Panc1 (cell line): ENCODE measurements around the gene EFCAB8. TPM values are rescaled to one million over a fixed set of nuclear protein-coding genes. Genes with fewer than 3 reads are reported as not detected.

ENCODE experiments used
- ATAC-seq: fragments of 200-7000 bp; cut with Tn5 transposase; 2 replicates; pipeline ENCODE4 v1.9.1; 2020; ENCODE audit warnings: mild to moderate bottlenecking, moderate library complexity
- BruUV-seq: library from RNA; stranded (reverse); fragments of 400-500 nt; replicated peaks from 2 replicates; lab custom pipeline; 2021; lab: Mats Ljungman, UMichigan
- CTCF ChIA-PET: fragments of 300-600 bp; sonication (Branson Sonifier 250); formaldehyde crosslinking; loops from one replicate; lab custom pipeline; 2022; ENCODE audit warnings: antibody characterized with exemption; lab: Charles Lee
- POLR2A ChIA-PET: fragments of 300-600 bp; sonication (Branson Sonifier 250); formaldehyde crosslinking; loops from one replicate; lab custom pipeline; 2022; ENCODE audit warnings: antibody characterized with exemption; lab: Charles Lee
- DNase-seq: peaks from one replicate; pipeline ENCODE4 v3.0.0-alpha.2; 2010; ENCODE audit warnings: low read depth, low spot score
- H3K27ac ChIP-seq: 2 replicates; pipeline ENCODE4 v1.5.1; 2011; ENCODE audit warnings: mild to moderate bottlenecking, low read length, inconsistent platforms
- H3K27me3 ChIP-seq: fragments of 200-500 bp; sonication (Bioruptor generic); 2 replicates; pipeline ENCODE4 v1.6.0; 2014; ENCODE audit warnings: low read length, inconsistent platforms; ENCODE audit not compliant: control insufficient read depth, insufficient read depth
- H3K36me3 ChIP-seq: fragments of 200-500 bp; sonication (Bioruptor generic); 2 replicates; pipeline ENCODE4 v1.5.1; 2014; ENCODE audit warnings: inconsistent platforms, mild to moderate bottlenecking, low read length, moderate library complexity; ENCODE audit not compliant: control insufficient read depth, insufficient read depth
- H3K4me1 ChIP-seq: 2 replicates; pipeline ENCODE4 v1.5.1; 2011; ENCODE audit warnings: inconsistent platforms, mild to moderate bottlenecking, low read length, moderate library complexity; ENCODE audit not compliant: control insufficient read depth, insufficient read depth
- H3K4me3 ChIP-seq, 2 experiments: 2 replicates each; pipeline ENCODE4 v1.5.1; 2011 to 2012; ENCODE audit warnings: low read depth in 2 of 2, low read length in 2 of 2, mild to moderate bottlenecking in 2 of 2, inconsistent platforms in 1 of 2, moderate library complexity in 1 of 2
- H3K9me3 ChIP-seq: fragments of 200-500 bp; sonication (Bioruptor generic); 2 replicates; pipeline ENCODE4 v1.5.1; 2014; ENCODE audit warnings: low read depth, mild to moderate bottlenecking, inconsistent platforms, low read length, moderate library complexity; ENCODE audit not compliant: control insufficient read depth, insufficient read depth
- CTCF ChIP-seq: fragments of 450-650 bp; IDR thresholded peaks from 2 replicates; pipeline ENCODE4 v1.5.1; 2017; ENCODE audit warnings: mild to moderate bottlenecking
- POLR2AphosphoS5 ChIP-seq: IDR thresholded peaks from 2 replicates; pipeline ENCODE4 v1.6.1; 2012; ENCODE audit warnings: mild to moderate bottlenecking, low read depth, low read length, moderate library complexity
- SIN3A ChIP-seq: IDR thresholded peaks from 2 replicates; pipeline ENCODE4 v1.6.1; 2012; ENCODE audit warnings: low read depth, mild to moderate bottlenecking, low read length, moderate library complexity, borderline replicate concordance; ENCODE audit not compliant: insufficient read depth
- TCF7L2 ChIP-seq: IDR thresholded peaks from 2 replicates; pipeline ENCODE4 v1.6.1; 2011; ENCODE audit warnings: mild to moderate bottlenecking, low read depth, low read length, inconsistent platforms
- in situ Hi-C: cut with HindIII; loops from 2 replicates; pipeline ENCODE4 v1.10.0; 2016; ENCODE audit warnings: low sequenced_read_pairs, low pct_unique_long_range_greater_than_20kb
- intact Hi-C: fragments of 100-400 bp; cut with micrococcal nuclease; formaldehyde crosslinking; loops from one replicate; pipeline ENCODE4 v1.10.0; 2022; ENCODE audit not compliant: unreplicated experiment
- total RNA-seq: library from RNA; stranded (reverse); gene quantifications from one replicate; pipeline ENCODE4 v1.2.1, GENCODE V29; 2021; ENCODE audit not compliant: unreplicated experiment
- TF ChIP-seq, protein P1 (sequence below), 2 experiments: IDR thresholded peaks; 2 replicates each; pipeline ENCODE4 v1.6.1; 2011 to 2012; ENCODE audit warnings: low read depth in 2 of 2, control low read depth in 1 of 2, low read length in 1 of 2, mild to moderate bottlenecking in 1 of 2, moderate library complexity in 1 of 2; ENCODE audit not compliant: insufficient read depth in 1 of 2

EFCAB8 gene
- total RNA-seq, 1 experiment from 2014 or later, result 1.1 TPM

DNA sequence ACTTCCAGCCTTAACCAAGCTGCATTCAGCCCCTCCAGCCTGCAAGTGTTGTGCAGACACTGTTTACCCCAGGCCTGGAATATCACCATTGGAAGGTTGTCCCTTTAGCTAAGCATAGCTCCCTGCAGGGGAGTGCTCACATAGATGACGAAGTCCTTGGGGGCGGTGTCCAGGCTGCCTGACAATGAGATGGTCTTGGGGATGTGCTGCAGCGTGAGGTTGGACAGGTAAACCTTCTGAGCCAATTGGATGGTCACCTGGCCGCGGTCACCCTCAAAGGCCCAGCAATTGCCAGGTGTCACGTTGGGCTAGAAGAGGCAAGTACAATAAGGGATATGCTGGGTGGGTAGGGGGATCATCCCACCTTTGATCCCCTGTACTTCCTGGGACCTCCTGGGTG lies 126.9 kb downstream of the EFCAB8 start:
- no TSS peak for BruUV-seq
- in situ Hi-C loops, result no loop called here
- DNase-seq (no peak), ATAC-seq (no peak)
- Histone ChIP-seq H3K4me3 (no peak overlapping the region), H3K4me1 (no peaks in the 10 kb centered on the region), H3K36me3 (no peaks in the 10 kb centered on the region), H3K9me3 (no peaks in the 10 kb centered on the region), H3K27me3 (no peaks in the 10 kb centered on the region), H3K27ac (no peak overlapping the region)
- POLR2A ChIA-PET, result no interaction called here
- CTCF ChIA-PET, result interaction anchor here (0.5 kb wide), 1 partner anchor 67 kb away, joined by 4 read pairs; no protein-coding TSS in a partner anchor
- TF ChIP-seq SIN3A, result no peak
- TF ChIP-seq CTCF, result no peak
- intact Hi-C loops, result no loop called here

DNA sequence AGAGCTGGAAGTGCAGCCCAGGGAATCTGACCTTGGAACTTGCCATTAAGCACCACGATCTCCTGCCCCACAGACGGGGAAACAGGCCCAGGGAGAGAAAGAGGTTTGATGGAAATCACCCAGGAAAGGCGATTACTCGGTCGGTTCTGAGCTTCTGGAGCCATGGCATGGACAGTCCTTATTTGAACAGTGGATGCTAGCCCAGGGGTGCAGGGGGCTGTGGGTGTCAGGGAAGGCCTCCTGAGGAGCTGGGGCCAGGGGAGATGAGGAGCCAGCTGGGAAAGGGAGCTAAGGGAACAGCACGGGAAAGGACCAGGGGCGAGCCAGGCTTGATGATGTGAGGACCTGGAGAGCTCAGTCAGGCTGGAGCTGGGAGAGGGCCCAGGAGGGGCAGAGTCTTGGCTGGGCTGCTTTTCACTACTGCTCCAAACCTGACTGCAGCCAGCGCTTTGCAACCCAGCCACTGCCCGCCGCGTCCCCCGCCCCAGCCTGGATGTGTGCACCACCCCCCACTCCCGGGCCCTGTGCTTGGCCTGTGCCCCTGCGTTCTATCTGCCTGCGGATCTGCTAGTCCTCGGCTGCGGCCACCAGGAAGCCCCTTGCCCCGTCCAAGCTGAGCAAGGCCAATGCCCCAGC lies 127.7 kb downstream of the EFCAB8 start:
- ATAC-seq, result no peak
- Histone ChIP-seq H3K36me3 (no peaks in the 10 kb centered on the region), H3K4me1 (no peaks in the 10 kb centered on the region), H3K27me3 (no peaks in the 10 kb centered on the region), H3K27ac (no peak overlapping the region), H3K4me3 (no peak overlapping the region), H3K9me3 (no peaks in the 10 kb centered on the region)
- intact Hi-C loops, result no loop called here
- DNase-seq, result no peak
- TF ChIP-seq TCF7L2 (no peak), SIN3A (no peak), POLR2AphosphoS5 (no peak), CTCF (no peak)
- TF ChIP-seq, protein P1, sequence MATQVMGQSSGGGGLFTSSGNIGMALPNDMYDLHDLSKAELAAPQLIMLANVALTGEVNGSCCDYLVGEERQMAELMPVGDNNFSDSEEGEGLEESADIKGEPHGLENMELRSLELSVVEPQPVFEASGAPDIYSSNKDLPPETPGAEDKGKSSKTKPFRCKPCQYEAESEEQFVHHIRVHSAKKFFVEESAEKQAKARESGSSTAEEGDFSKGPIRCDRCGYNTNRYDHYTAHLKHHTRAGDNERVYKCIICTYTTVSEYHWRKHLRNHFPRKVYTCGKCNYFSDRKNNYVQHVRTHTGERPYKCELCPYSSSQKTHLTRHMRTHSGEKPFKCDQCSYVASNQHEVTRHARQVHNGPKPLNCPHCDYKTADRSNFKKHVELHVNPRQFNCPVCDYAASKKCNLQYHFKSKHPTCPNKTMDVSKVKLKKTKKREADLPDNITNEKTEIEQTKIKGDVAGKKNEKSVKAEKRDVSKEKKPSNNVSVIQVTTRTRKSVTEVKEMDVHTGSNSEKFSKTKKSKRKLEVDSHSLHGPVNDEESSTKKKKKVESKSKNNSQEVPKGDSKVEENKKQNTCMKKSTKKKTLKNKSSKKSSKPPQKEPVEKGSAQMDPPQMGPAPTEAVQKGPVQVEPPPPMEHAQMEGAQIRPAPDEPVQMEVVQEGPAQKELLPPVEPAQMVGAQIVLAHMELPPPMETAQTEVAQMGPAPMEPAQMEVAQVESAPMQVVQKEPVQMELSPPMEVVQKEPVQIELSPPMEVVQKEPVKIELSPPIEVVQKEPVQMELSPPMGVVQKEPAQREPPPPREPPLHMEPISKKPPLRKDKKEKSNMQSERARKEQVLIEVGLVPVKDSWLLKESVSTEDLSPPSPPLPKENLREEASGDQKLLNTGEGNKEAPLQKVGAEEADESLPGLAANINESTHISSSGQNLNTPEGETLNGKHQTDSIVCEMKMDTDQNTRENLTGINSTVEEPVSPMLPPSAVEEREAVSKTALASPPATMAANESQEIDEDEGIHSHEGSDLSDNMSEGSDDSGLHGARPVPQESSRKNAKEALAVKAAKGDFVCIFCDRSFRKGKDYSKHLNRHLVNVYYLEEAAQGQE (IDR thresholded peaks at IDR 0.05; ENCODE audit: insufficient read depth in 1 of 2, low read depth in 2 of 2, low read length in 1 of 2), result no peak
- ChIA-PET POLR2A (interaction anchor here (0.6 kb wide), 1 partner anchor 499 kb away, joined by 5 read pairs; no protein-coding TSS in a partner anchor), CTCF (interaction anchor here (0.5 to 0.6 kb wide), 3 partner anchors 65 to 108 kb away, joined by 3 to 4 read pairs (median 3); no protein-coding TSS in a partner anchor)
- in situ Hi-C loops, result no loop called here
- no TSS peak for BruUV-seq
